HepG2 (cell line): ENCODE measurements around the gene HECTD4. TPM values are rescaled to one million over a fixed set of nuclear protein-coding genes. Genes with fewer than 3 reads are reported as not detected.

Experiments used
- ATAC-seq: fragments of 200-7000 bp; cut with Tn5 transposase; 3 replicates; pipeline ENCODE4 v1.9.1; 2020; ENCODE audit warnings: mild to moderate bottlenecking, moderate library complexity
- BruUV-seq: library from RNA; stranded (reverse); fragments of 400-500 nt; replicated peaks from 2 replicates; lab custom pipeline; 2021; lab: Mats Ljungman, UMichigan
- CTCF ChIA-PET: fragments of 300-600 bp; formaldehyde crosslinking; extraction: SDS; loops from one replicate; lab custom pipeline; 2021; ENCODE audit warnings: low total read pairs, inconsistent platforms, low intra/inter-chr PET ratio; lab: Yijun Ruan, JAX
- POLR2A ChIA-PET: fragments of 350-600 bp; sonication (Branson Sonifier 250); formaldehyde crosslinking; loops from one replicate; lab custom pipeline; 2020; ENCODE audit warnings: antibody characterized with exemption, inconsistent platforms; lab: Yijun Ruan, JAX
- DNase-seq: peaks from one replicate; pipeline ENCODE4 v3.0.0-alpha.2; 2015; ENCODE audit warnings: low spot score
- FAIRE-seq: peaks from 3 replicates; lab custom pipeline; 2011; peaks lifted over from hg19 to GRCh38; lab: Jason Lieb, UNC
- H2AFZ ChIP-seq: one replicate; pipeline ENCODE4 v1.6.1; 2011; ENCODE audit warnings: low read length, inconsistent platforms
- H3K27ac ChIP-seq: fragments of 300-600 bp; 3 replicates; pipeline ENCODE4 v1.8.0; 2011; ENCODE audit warnings: mixed run types, mild to moderate bottlenecking, mixed read lengths, low read length, inconsistent platforms; ENCODE audit not compliant: insufficient read depth; ENCODE audit errors: extremely low read length
- H3K27me3 ChIP-seq, 2 experiments: fragments of 200-600 bp in 1 of 2; 2 replicates in 1 of 2; 3 replicates in 1 of 2; pipeline versions ENCODE4 v1.6.0 to v1.8.0; 2011; ENCODE audit warnings: low read length in 2 of 2, mild to moderate bottlenecking in 2 of 2, moderate library complexity in 2 of 2, inconsistent platforms in 1 of 2; ENCODE audit not compliant: insufficient read depth in 2 of 2, control insufficient read depth in 1 of 2
- H3K36me3 ChIP-seq, 2 experiments: fragments of 200-600 bp in 1 of 2; replicated peaks in 1 of 2; 2 replicates in 1 of 2; 3 replicates in 1 of 2; pipeline versions ENCODE4 v1.5.1 to v1.8.0; 2011; ENCODE audit warnings: low read length in 2 of 2, inconsistent platforms in 1 of 2; ENCODE audit not compliant: insufficient read depth in 2 of 2, control insufficient read depth in 1 of 2
- H3K4me1 ChIP-seq: 2 replicates; pipeline ENCODE4 v1.5.1; 2012; ENCODE audit warnings: low read length, inconsistent platforms; ENCODE audit not compliant: insufficient read depth
- H3K4me2 ChIP-seq: 2 replicates; pipeline ENCODE4 v1.6.0; 2011; ENCODE audit warnings: low read depth, low read length, inconsistent platforms
- H3K4me3 ChIP-seq, 3 experiments: fragments of 200-600 bp in 1 of 3; sonication (generic), shearing (Covaris generic) in 1 of 3; replicated peaks in 1 of 3; 2 replicates each; pipeline ENCODE4 v1.5.1; 2011 to 2016; ENCODE audit warnings: low read length in 3 of 3, inconsistent platforms in 2 of 3, low read depth in 2 of 3, mild to moderate bottlenecking in 2 of 3, control low read depth in 1 of 3, mixed read lengths in 1 of 3; ENCODE audit not compliant: insufficient read depth in 1 of 3
- H3K79me2 ChIP-seq: one replicate; pipeline ENCODE4 v1.6.1; 2011; ENCODE audit warnings: low read length, inconsistent platforms; ENCODE audit not compliant: insufficient read depth
- H3K9ac ChIP-seq: 2 replicates; pipeline ENCODE4 v1.6.0; 2011; ENCODE audit warnings: mild to moderate bottlenecking, low read depth, low read length, inconsistent platforms; ENCODE audit not compliant: insufficient read depth
- H3K9me3 ChIP-seq: 2 replicates; pipeline ENCODE4 v1.5.1; 2012; ENCODE audit warnings: mild to moderate bottlenecking, low read length
- H4K20me1 ChIP-seq: 2 replicates; pipeline ENCODE4 v1.6.0; 2011; ENCODE audit warnings: inconsistent platforms, mild to moderate bottlenecking, low read length, moderate library complexity; ENCODE audit not compliant: insufficient read depth
- CREBL2 ChIP-seq: sonication (generic); formaldehyde crosslinking; IDR thresholded peaks from 2 replicates; pipeline ENCODE4 v1.8.1; 2023; ENCODE audit warnings: missing genetic modification reagents, mild to moderate bottlenecking, borderline replicate concordance
- CSRNP1 ChIP-seq: sonication (generic); formaldehyde crosslinking; IDR thresholded peaks from 2 replicates; pipeline ENCODE4 v1.8.1; 2023; ENCODE audit warnings: mild to moderate bottlenecking, missing genetic modification reagents
- GATAD2A ChIP-seq: IDR thresholded peaks from 2 replicates; pipeline ENCODE4 v1.6.1; 2016
- NFE2 ChIP-seq: sonication (generic); formaldehyde crosslinking; IDR thresholded peaks from 2 replicates; pipeline ENCODE4 v1.4.0; 2020; ENCODE audit warnings: missing genetic modification reagents
- RELA ChIP-seq: sonication (generic); formaldehyde crosslinking; IDR thresholded peaks from 2 replicates; pipeline ENCODE4 v1.4.0; 2020; ENCODE audit warnings: missing genetic modification reagents
- REPIN1 ChIP-seq: sonication (generic); formaldehyde crosslinking; IDR thresholded peaks from 2 replicates; pipeline ENCODE4 v1.8.0; 2022; ENCODE audit warnings: missing genetic modification reagents, low read depth, mild to moderate bottlenecking, borderline replicate concordance
- ZNF3 ChIP-seq: IDR thresholded peaks from 2 replicates; pipeline ENCODE4 v1.7.0; 2017; ENCODE audit warnings: inconsistent platforms
- ZNF430 ChIP-seq: sonication (generic); formaldehyde crosslinking; IDR thresholded peaks from 2 replicates; pipeline ENCODE4 v1.9.0; 2021; ENCODE audit warnings: mild to moderate bottlenecking, missing genetic modification reagents
- ZNF574 ChIP-seq: sonication (generic); formaldehyde crosslinking; IDR thresholded peaks from 2 replicates; pipeline ENCODE4 v1.4.0; 2020; ENCODE audit warnings: missing genetic modification reagents
- ZNF766 ChIP-seq: sonication (generic); formaldehyde crosslinking; IDR thresholded peaks from 2 replicates; pipeline ENCODE4 v1.5.0; 2020; ENCODE audit warnings: missing genetic modification reagents, borderline replicate concordance
- WGBS: methylation state at CpG from one replicate; pipeline ENCODE4 v1.1.6; 2017; ENCODE audit warnings: low lambda C conversion rate; 5-methylcytosine and 5-hydroxymethylcytosine counted together
- in situ Hi-C: cut with HindIII; loops from 2 replicates; pipeline ENCODE4 v1.10.0; 2017; ENCODE audit warnings: low pct_unique_long_range_greater_than_20kb; ENCODE audit not compliant: extremely low pct_ligation_motif_present
- intact Hi-C: fragments of 100-400 bp; cut with micrococcal nuclease; formaldehyde crosslinking; loops from one replicate; pipeline ENCODE4 v1.10.0; 2022; ENCODE audit not compliant: unreplicated experiment
- polyA plus RNA-seq, 8 experiments: library from polyadenylated mRNA; depleted of rRNA in 3 of 8; stranded (reverse) in 7 of 8; unstranded in 1 of 8; fragments of >200 nt; fragmentation: Illumina TruSeq in 4 of 8; extraction: Trizol in 4 of 8; gene quantifications; 2 replicates each; pipeline versions ENCODE4 v1.2.1 to v1.2.3, GENCODE V29; 2011 to 2016; ENCODE audit warnings: low read depth in 4 of 8, missing spikeins in 1 of 8, mixed read lengths in 1 of 8; ENCODE audit not compliant: insufficient read depth in 1 of 8
- total RNA-seq, 5 experiments: library from RNA; depleted of rRNA; stranded (reverse); fragments of >200 nt; fragmentation: Illumina TruSeq; extraction: Trizol; gene quantifications; 2 replicates each; pipeline ENCODE4 v1.2.3, GENCODE V29; 2016; ENCODE audit warnings: low read depth in 1 of 5
- TF ChIP-seq, protein P1 (sequence below): sonication (generic); formaldehyde crosslinking; IDR thresholded peaks from 2 replicates; pipeline ENCODE4 v1.5.0; 2020; ENCODE audit warnings: mild to moderate bottlenecking, missing genetic modification reagents, borderline replicate concordance

The HECTD4 gene
- total and polyA plus RNA-seq, 2 of the 13 experiments (the other 11 are each of a cell fraction or from before 2014, with no cell fraction given), result 9.0 to 11.4 TPM

GRCh38 chr12:112184056-112184887 lies 198.0 kb downstream of the HECTD4 start:
- H3K27ac ChIP-seq, result no peak overlapping the region
- no TSS peak for BruUV-seq
- H3K4me1 ChIP-seq, result 0 out of 2 replicates have a peak, but pooled peaks cover 4% of the 10 kb centered on the region
- intact Hi-C loops (no loop called here), in situ Hi-C loops (no loop called here)
- WGBS, result 96% methylated on average over 30 of the region's 46 CpGs
- no peak overlapping the region for H3K4me3 ChIP-seq
- ATAC-seq (no peak), FAIRE-seq (no peak), DNase-seq (no peak)
- ChIA-PET CTCF (no interaction called here), POLR2A (no interaction called here)
- H3K9ac ChIP-seq, result no peak overlapping the region
- no peaks in the 10 kb centered on the region for H3K27me3 ChIP-seq
- no peaks in the 10 kb centered on the region for H3K9me3 ChIP-seq
- peaks cover 4 to 9% of the 10 kb centered on the region in 2 experiments; a peak in 4 of 5 replicates for H3K36me3 ChIP-seq
- H4K20me1 ChIP-seq, result no peaks in the 10 kb centered on the region
- H3K79me2 ChIP-seq, result no peaks in the 10 kb centered on the region
- H2AFZ ChIP-seq, result no peak overlapping the region
- H3K4me2 ChIP-seq, result no peak overlapping the region
- TF ChIP-seq GATAD2A (CRISPR knock-in tag) (no peak), RELA (CRISPR knock-in tag) (no peak), CSRNP1 (no peak), REPIN1 (CRISPR knock-in tag) (no peak), ZNF430 (no peak), CREBL2 (CRISPR knock-in tag) (no peak), ZNF574 (CRISPR knock-in tag) (no peak), NFE2 (no peak), ZNF3 (CRISPR knock-in tag) (no peak), ZNF766 (CRISPR knock-in tag) (no peak)
- TF ChIP-seq, protein P1, sequence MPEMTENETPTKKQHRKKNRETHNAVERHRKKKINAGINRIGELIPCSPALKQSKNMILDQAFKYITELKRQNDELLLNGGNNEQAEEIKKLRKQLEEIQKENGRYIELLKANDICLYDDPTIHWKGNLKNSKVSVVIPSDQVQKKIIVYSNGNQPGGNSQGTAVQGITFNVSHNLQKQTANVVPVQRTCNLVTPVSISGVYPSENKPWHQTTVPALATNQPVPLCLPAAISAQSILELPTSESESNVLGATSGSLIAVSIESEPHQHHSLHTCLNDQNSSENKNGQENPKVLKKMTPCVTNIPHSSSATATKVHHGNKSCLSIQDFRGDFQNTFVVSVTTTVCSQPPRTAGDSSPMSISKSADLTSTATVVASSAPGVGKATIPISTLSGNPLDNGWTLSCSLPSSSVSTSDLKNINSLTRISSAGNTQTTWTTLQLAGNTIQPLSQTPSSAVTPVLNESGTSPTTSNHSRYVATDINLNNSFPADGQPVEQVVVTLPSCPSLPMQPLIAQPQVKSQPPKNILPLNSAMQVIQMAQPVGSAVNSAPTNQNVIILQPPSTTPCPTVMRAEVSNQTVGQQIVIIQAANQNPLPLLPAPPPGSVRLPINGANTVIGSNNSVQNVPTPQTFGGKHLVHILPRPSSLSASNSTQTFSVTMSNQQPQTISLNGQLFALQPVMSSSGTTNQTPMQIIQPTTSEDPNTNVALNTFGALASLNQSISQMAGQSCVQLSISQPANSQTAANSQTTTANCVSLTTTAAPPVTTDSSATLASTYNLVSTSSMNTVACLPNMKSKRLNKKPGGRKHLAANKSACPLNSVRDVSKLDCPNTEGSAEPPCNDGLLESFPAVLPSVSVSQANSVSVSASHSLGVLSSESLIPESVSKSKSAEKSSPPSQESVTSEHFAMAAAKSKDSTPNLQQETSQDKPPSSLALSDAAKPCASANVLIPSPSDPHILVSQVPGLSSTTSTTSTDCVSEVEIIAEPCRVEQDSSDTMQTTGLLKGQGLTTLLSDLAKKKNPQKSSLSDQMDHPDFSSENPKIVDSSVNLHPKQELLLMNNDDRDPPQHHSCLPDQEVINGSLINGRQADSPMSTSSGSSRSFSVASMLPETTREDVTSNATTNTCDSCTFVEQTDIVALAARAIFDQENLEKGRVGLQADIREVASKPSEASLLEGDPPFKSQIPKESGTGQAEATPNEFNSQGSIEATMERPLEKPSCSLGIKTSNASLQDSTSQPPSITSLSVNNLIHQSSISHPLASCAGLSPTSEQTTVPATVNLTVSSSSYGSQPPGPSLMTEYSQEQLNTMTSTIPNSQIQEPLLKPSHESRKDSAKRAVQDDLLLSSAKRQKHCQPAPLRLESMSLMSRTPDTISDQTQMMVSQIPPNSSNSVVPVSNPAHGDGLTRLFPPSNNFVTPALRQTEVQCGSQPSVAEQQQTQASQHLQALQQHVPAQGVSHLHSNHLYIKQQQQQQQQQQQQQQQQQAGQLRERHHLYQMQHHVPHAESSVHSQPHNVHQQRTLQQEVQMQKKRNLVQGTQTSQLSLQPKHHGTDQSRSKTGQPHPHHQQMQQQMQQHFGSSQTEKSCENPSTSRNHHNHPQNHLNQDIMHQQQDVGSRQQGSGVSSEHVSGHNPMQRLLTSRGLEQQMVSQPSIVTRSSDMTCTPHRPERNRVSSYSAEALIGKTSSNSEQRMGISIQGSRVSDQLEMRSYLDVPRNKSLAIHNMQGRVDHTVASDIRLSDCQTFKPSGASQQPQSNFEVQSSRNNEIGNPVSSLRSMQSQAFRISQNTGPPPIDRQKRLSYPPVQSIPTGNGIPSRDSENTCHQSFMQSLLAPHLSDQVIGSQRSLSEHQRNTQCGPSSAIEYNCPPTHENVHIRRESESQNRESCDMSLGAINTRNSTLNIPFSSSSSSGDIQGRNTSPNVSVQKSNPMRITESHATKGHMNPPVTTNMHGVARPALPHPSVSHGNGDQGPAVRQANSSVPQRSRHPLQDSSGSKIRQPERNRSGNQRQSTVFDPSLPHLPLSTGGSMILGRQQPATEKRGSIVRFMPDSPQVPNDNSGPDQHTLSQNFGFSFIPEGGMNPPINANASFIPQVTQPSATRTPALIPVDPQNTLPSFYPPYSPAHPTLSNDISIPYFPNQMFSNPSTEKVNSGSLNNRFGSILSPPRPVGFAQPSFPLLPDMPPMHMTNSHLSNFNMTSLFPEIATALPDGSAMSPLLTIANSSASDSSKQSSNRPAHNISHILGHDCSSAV (CRISPR knock-in tag), result no peak
